NCI-H526 (cell line): Measurements from ENCODE around the gene PLXNA4.
A peak's percentile ranks its signal among the peaks of the same experiment; 100 is the strongest.

ENCODE experiments used
- DNase-seq, 2 experiments: peaks; one replicate each; lab custom pipeline; 2025; lab: John Stamatoyannopoulos, UW

PLXNA4 gene

GRCh38 chr7:132440151-132440550 is 136.1 kb downstream of the PLXNA4 start:
- no peak for DNase-seq

DNA sequence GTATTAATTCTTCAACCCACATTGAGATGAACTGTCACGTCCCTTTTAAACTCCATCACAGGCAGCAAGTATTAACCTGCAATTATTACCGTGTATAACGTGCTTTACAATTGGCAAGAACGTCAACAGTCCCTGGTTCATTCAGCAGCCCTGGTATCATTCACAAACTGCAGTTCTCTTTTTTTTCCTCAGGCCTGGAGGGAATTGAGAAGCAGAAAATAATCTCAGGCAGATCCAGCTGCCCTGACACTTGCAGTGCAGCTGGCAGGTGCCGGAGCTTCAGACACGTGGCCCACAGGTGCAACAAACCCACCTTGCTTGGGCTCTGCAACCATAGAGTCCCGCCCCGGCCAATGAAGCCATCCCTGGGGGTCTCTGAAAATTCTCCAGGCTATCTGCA is 137.3 kb downstream of the PLXNA4 start:
- no peak for DNase-seq

- no peak for DNase-seq
These were observed 138.5 kb downstream of the PLXNA4 start for GRCh38 chr7:132437730-132438129.

DNA sequence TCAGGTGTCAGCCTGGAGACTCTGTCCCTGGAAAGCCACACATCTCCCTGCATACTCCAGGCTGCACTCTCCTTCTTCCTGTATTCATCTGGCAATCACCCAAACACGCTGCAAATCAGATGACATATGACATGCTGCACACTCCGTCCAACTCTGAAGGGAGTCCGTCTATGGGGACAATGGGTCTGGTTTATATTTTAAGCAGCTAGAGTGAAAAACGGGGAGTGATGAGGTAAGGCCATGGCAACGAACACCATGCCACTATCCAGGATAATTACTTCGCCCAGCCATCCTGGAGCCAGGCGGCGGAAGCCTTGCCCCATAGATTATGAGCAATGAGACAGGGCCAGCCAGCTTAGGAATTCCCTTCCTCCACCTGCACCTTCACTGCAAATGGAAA is 140.1 kb downstream of the PLXNA4 start:
- DNase-seq: no peak

- DNase-seq: no peak
These were observed 141.0 kb downstream of the PLXNA4 start for GRCh38 chr7:132435016-132435990.

DNA sequence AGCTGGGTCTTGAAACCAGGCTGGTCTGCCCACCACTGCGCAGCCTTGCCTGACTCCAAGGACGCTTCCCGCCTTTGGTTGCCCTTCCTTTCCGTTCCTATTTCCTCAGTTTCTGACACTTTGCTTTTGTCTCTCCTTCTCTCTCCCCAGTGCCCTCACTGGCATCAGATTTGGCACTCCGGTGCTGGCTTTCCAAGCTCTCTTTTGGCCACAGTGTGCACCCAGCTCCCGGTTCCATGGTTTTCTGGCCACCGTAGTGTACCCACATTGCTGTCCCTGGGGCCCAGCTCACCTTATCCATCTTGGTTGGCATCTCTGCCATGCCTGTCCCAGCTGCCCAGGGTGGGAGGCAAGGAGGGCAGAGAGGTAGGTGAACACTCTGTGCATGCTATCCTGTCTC is 142.2 kb downstream of the PLXNA4 start:
- DNase-seq: no peak

DNA sequence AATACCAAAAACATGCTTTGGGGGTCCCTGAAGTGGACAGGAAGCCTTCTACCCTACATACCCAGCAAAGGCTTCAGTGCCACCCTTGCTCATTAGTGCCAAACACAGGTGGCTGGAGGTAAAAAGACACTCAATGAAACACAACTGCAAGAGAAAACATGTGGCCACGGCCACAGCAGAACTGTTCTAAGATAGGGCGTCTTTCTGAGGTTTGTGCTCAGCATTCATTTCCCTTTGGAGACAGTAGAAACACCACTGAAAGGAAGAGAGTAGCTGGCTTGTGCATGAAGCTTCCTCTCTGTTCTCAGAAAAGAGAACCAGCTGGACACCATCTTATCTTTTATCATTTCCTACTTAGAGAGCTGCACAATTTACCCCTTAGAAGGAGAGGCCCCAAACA is 143.0 kb downstream of the PLXNA4 start:
- DNase-seq: no peak

GRCh38 chr7:132430861-132431822 is 145.1 kb downstream of the PLXNA4 start:
- no peak for DNase-seq

GRCh38 chr7:132430041-132430855 is 146.0 kb downstream of the PLXNA4 start:
- no peak for DNase-seq

DNA sequence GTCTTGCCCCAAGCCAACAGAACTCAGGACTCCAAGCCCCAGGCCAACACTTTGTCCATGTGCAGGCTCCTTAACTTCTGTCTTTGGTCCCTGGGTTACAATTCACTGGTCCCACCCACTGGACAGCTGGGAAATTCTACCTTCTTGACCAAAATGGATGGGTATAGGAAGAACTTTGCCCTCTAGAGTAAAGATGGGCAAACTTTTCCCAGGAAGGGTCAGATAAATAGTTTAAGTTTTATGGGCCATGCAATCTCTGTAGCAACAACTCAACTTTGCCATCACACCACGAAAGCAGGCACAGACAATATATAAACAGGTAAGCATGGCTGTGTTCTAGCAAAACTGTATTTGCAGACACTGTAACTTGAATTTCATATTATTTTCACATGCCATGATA is 147.1 kb downstream of the PLXNA4 start:
- no peak for DNase-seq

DNA sequence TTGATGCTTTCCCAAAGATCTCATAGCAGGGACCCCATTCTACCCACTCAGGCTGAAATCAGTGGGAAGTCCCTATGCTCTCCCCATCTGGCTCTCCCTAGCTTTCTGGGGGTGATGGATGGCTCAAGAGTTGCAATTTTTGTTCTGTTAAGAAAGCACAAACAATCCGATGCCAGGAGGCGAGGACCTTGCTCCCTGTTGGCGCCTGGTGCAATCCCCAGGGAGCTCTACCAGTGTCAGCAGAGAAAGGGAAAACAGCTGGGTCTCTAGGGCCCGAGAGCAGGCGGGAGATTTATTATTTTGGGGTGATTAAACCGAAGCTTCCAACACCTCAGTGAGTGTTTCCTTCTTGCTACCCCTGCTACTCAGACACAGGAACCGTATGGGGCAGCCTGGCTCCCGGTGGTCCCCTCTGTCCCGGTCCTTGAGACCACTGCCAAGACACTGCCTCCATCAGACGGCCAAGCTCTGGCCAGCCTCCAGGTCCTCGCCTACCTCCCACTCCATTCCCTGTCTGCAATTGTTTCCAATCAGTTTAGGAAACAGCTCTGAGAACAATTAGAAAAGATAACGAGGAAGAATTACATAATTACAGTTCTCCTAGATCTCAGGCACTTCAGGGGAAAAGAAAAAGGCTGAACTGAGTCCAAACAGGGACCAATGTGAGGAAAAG is 147.9 kb downstream of the PLXNA4 start:
- peak in 1 of 2 experiments; percentile 29 for DNase-seq

GRCh38 chr7:132425942-132426341 is 150.3 kb downstream of the PLXNA4 start:
- no peak for DNase-seq

DNA sequence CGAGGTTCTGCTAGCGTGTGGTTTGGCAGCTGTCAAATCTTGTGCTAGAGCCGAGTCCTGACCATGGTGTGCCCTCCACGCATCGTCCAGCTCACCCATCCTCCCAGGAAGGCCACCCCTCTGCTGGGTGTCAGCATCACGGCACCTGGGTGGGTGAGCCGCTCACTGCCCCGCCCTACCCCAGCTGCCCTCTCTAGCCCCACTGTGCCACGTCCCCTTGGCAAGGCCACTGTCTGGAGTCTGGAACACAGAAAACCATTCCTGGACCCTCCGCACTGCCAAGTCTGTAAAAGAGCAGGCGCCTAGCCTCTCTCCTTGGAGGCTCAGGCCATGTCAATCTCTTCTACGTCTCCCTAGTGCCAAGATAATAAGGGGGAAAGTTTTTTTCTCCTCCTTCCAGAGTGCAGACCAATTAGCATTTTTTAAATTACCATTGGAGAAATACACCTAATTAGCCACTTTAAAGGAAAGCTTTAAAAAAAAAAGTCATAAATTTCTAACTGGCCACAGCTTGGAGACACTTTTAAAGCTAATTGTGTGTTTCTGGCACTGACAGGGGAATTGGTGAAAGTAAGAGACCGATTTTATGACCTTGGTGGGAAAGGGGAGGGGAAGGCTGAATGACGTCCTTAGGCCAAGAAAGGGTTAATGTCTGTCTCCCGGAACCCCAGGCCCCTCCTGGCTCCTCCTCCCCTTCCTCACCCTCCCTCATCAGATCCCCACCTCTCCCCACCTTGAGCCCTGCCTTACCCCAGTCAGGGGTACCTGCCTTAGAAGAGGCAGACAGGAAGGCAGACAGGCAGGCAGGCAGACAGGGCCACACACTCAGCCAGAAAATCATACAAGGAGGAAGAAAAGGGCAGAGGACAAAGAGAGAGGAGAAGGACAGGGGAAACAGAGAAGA is 151.2 kb downstream of the PLXNA4 start:
- DNase-seq: no peak

GRCh38 chr7:132424277-132424676 is 152.0 kb downstream of the PLXNA4 start:
- DNase-seq: no peak

GRCh38 chr7:132423594-132424200 is 152.6 kb downstream of the PLXNA4 start:
- no peak for DNase-seq

- DNase-seq: no peak
These were observed 153.7 kb downstream of the PLXNA4 start for GRCh38 chr7:132422502-132423111.

- DNase-seq: no peak
These were observed 155.7 kb downstream of the PLXNA4 start for GRCh38 chr7:132420527-132420926.

- no peak for DNase-seq
These were observed 156.7 kb downstream of the PLXNA4 start for GRCh38 chr7:132419542-132419941.

GRCh38 chr7:132418840-132419239 is 157.4 kb downstream of the PLXNA4 start:
- DNase-seq: no peak
